HCT116 (cell line): ENCODE results near the gene AP3B1. TPM values are rescaled to one million over a fixed set of nuclear protein-coding genes. Genes with fewer than 3 reads are reported as not detected.

Experiments used
- ATAC-seq: fragments of 200-7000 bp; cut with Tn5 transposase; 2 replicates; pipeline ENCODE4 v1.9.1; 2020; ENCODE audit warnings: mild to moderate bottlenecking, moderate library complexity
- BruUV-seq: library from RNA; stranded (reverse); fragments of 400-500 nt; replicated peaks from 2 replicates; lab custom pipeline; 2021; lab: Mats Ljungman, UMichigan
- CTCF ChIA-PET: fragments of 300-600 bp; sonication (Branson Sonifier 250); formaldehyde crosslinking; loops from one replicate; lab custom pipeline; 2021; ENCODE audit warnings: antibody characterized with exemption; lab: Charles Lee
- POLR2A ChIA-PET: fragments of 300-600, 350-600 bp; sonication (Branson Sonifier 250); formaldehyde crosslinking; loops from one replicate; lab custom pipeline; 2021; ENCODE audit warnings: antibody characterized with exemption; lab: Charles Lee
- RAD21 ChIA-PET, 2 experiments: fragments of 300-600 bp; sonication (Branson Sonifier 250); formaldehyde crosslinking; loops; one replicate each; lab custom pipeline; 2023; ENCODE audit warnings: low total read pairs in 2 of 2; ENCODE audit not compliant: uncharacterized antibody in 2 of 2, unreplicated experiment in 2 of 2, low non-redundant PET in 1 of 2; lab: Charles Lee
- DNase-seq: peaks from one replicate; pipeline ENCODE4 v3.0.0-alpha.2; 2010; ENCODE audit warnings: low read depth, low spot score
- H2AFZ ChIP-seq: fragments of 200-600 bp; shearing (Covaris generic), sonication (generic); 2 replicates; pipeline ENCODE4 v1.6.1; 2017; ENCODE audit warnings: low read depth, mixed run types, mixed read lengths, antibody characterized with exemption, low read length; ENCODE audit not compliant: poor library complexity, severe bottlenecking
- H3K27ac ChIP-seq: 2 replicates; pipeline ENCODE4 v1.5.1; 2012; ENCODE audit warnings: low read depth, low read length
- H3K27me3 ChIP-seq: fragments of 200-600 bp; sonication (generic); 2 replicates; pipeline ENCODE4 v1.6.1; 2016; ENCODE audit warnings: mixed run types, low read length, mixed read lengths; ENCODE audit not compliant: insufficient read depth
- H3K36me3 ChIP-seq, 2 experiments: fragments of 200-500 bp in 1 of 2; fragments of 200-600 bp in 1 of 2; sonication (Bioruptor generic) in 1 of 2; sonication (generic) in 1 of 2; 2 replicates each; pipeline versions ENCODE4 v1.5.1 to v1.6.1; 2014 to 2016; ENCODE audit warnings: low read length in 2 of 2, inconsistent platforms in 1 of 2, mixed read lengths in 1 of 2, mixed run types in 1 of 2; ENCODE audit not compliant: insufficient read depth in 2 of 2, control insufficient read depth in 1 of 2
- H3K4me1 ChIP-seq, 2 experiments: fragments of 200-600 bp in 1 of 2; sonication (generic) in 1 of 2; 2 replicates each; pipeline versions ENCODE4 v1.5.1 to v1.6.1; 2012 to 2017; ENCODE audit warnings: low read length in 2 of 2, inconsistent platforms in 1 of 2, mild to moderate bottlenecking in 1 of 2, mixed read lengths in 1 of 2, mixed run types in 1 of 2, moderate library complexity in 1 of 2; ENCODE audit not compliant: insufficient read depth in 2 of 2, control insufficient read depth in 1 of 2
- H3K4me2 ChIP-seq: fragments of 200-600 bp; sonication (generic); 2 replicates; pipeline ENCODE4 v1.6.1; 2017; ENCODE audit warnings: mixed run types, low read length, mixed read lengths
- H3K4me3 ChIP-seq, 2 experiments: fragments of 200-600 bp in 1 of 2; sonication (generic) in 1 of 2; replicated peaks in 1 of 2; 2 replicates each; pipeline ENCODE4 v1.5.1; 2011 to 2016; ENCODE audit warnings: low read length in 2 of 2, control low read depth in 1 of 2, low read depth in 1 of 2, mild to moderate bottlenecking in 1 of 2, mixed read lengths in 1 of 2, mixed run types in 1 of 2
- H3K79me2 ChIP-seq: fragments of 200-600 bp; sonication (generic); 2 replicates; pipeline ENCODE4 v1.6.1; 2017; ENCODE audit warnings: mild to moderate bottlenecking, mixed run types, low read length, moderate library complexity, mixed read lengths; ENCODE audit not compliant: insufficient read depth
- H3K9ac ChIP-seq: fragments of 200-600 bp; sonication (generic); 2 replicates; pipeline ENCODE4 v1.6.1; 2016; ENCODE audit warnings: low read length, mixed read lengths
- H3K9me2 ChIP-seq: fragments of 200-600 bp; sonication (generic), shearing (Covaris generic); 2 replicates; pipeline ENCODE4 v1.6.1; 2017; ENCODE audit warnings: mixed run types, mild to moderate bottlenecking, moderate library complexity; ENCODE audit not compliant: insufficient read depth
- H3K9me3 ChIP-seq, 2 experiments: fragments of 200-500 bp in 1 of 2; fragments of 200-600 bp in 1 of 2; sonication (Bioruptor generic) in 1 of 2; sonication (generic) in 1 of 2; 2 replicates each; pipeline ENCODE4 v1.6.1; 2014 to 2017; ENCODE audit warnings: low read length in 2 of 2, mixed read lengths in 2 of 2, inconsistent platforms in 1 of 2, low read depth in 1 of 2, mild to moderate bottlenecking in 1 of 2, mixed run types in 1 of 2, moderate library complexity in 1 of 2; ENCODE audit not compliant: control insufficient read depth in 1 of 2, insufficient read depth in 1 of 2
- H4K20me1 ChIP-seq: fragments of 200-600 bp; sonication (generic), shearing (Covaris generic); 2 replicates; pipeline ENCODE4 v1.6.1; 2017; ENCODE audit warnings: mixed run types, mild to moderate bottlenecking, moderate library complexity; ENCODE audit not compliant: insufficient read depth
- CBX3 ChIP-seq: IDR thresholded peaks from 2 replicates; pipeline ENCODE4 v1.6.1; 2012; ENCODE audit warnings: low read depth
- CEBPB ChIP-seq: IDR thresholded peaks from 2 replicates; pipeline ENCODE4 v1.6.1; 2012; ENCODE audit warnings: low read depth
- EGR1 ChIP-seq: IDR thresholded peaks from 2 replicates; pipeline ENCODE4 v1.6.1; 2012; ENCODE audit warnings: low read depth
- ELF1 ChIP-seq: IDR thresholded peaks from 2 replicates; pipeline ENCODE4 v1.6.1; 2012; ENCODE audit warnings: low read depth, borderline replicate concordance
- EZH2phosphoT487 ChIP-seq: fragments of 200-600 bp; IDR thresholded peaks from 2 replicates; pipeline ENCODE4 v1.6.1; 2018; ENCODE audit warnings: antibody characterized with exemption, borderline replicate concordance
- FOSL1 ChIP-seq: IDR thresholded peaks from 2 replicates; pipeline ENCODE4 v1.6.1; 2012; ENCODE audit warnings: low read depth
- JUND ChIP-seq: IDR thresholded peaks from 2 replicates; pipeline ENCODE4 v1.6.1; 2012
- RAD21 ChIP-seq: IDR thresholded peaks from 2 replicates; pipeline ENCODE4 v1.6.1; 2012; ENCODE audit warnings: low read depth, mild to moderate bottlenecking
- SP1 ChIP-seq: IDR thresholded peaks from 2 replicates; pipeline ENCODE4 v1.6.1; 2012; ENCODE audit warnings: low read depth
- SRF ChIP-seq: IDR thresholded peaks from 2 replicates; pipeline ENCODE4 v1.6.1; 2012; ENCODE audit warnings: low read depth
- intact Hi-C: fragments of 100-400 bp; cut with micrococcal nuclease; formaldehyde crosslinking; loops from 2 replicates; pipeline ENCODE4 v1.10.0; 2022
- total RNA-seq: library from RNA; stranded (reverse); gene quantifications from one replicate; pipeline ENCODE4 v1.2.1, GENCODE V29; 2021; ENCODE audit not compliant: unreplicated experiment
- TF ChIP-seq, protein P1 (sequence below), 3 experiments: fragments of 200-600 bp in 1 of 3; sonication (generic) in 1 of 3; IDR thresholded peaks in 2 of 3; conservative IDR thresholded peaks in 1 of 3; 2 replicates each; pipeline ENCODE4 v1.5.1; 2012 to 2017; ENCODE audit warnings: low read depth in 2 of 3, low read length in 2 of 3, antibody characterized with exemption in 1 of 3, borderline replicate concordance in 1 of 3, control low read depth in 1 of 3, mild to moderate bottlenecking in 1 of 3, mixed read lengths in 1 of 3, mixed run types in 1 of 3, moderate library complexity in 1 of 3; ENCODE audit not compliant: insufficient read depth in 1 of 3

The AP3B1 gene
- total RNA-seq, 1 experiment from 2014 or later: 54.5 TPM

DNA sequence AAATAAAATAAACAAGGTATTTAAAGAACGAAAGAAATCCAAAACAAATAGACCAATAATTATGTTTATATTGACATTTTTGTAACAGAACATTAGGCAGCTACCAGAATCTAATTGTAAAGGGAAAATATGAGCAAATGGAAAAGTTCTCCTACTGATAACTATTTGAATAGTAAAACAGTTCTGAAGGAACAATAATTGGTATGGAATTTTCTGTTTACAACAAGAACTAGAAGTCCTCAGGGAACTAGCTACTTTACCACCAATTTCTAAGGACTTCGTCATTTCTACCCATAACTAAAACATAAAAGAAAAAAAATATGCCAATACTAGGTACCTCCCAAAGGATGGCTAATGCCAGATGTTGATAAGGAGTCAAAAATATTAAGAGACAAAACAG, 58.5 kb downstream of the AP3B1 start:
- peaks cover 0 to 7% of the 10 kb centered on the region in 2 experiments; a peak in 2 of 4 replicates for H3K4me1 ChIP-seq
- H4K20me1 ChIP-seq: no peaks in the 10 kb centered on the region
- TF ChIP-seq CEBPB: no peak
- TF ChIP-seq RAD21: no peak
- no peak for TF ChIP-seq FOSL1
- H2AFZ ChIP-seq: no peak overlapping the region
- no peak overlapping the region for H3K4me3 ChIP-seq
- H3K4me2 ChIP-seq: no peak overlapping the region
- CTCF ChIA-PET: no interaction called here
- DNase-seq: no peak
- no peaks in the 10 kb centered on the region for H3K27me3 ChIP-seq
- no peak overlapping the region for H3K9ac ChIP-seq
- no peaks in the 10 kb centered on the region for H3K9me3 ChIP-seq
- no TSS peak for BruUV-seq
- peaks cover 15% of the 10 kb centered on the region for H3K79me2 ChIP-seq
- ATAC-seq: no peak
- no peaks in the 10 kb centered on the region for H3K9me2 ChIP-seq
- intact Hi-C loops: no loop called here
- RAD21 ChIA-PET: no interaction called here
- H3K36me3 ChIP-seq: no peaks in the 10 kb centered on the region
- POLR2A ChIA-PET: no interaction called here
- no peak overlapping the region for H3K27ac ChIP-seq

- CTCF ChIA-PET: no interaction called here
- no TSS peak for BruUV-seq
- POLR2A ChIA-PET: no interaction called here
- RAD21 ChIA-PET: no interaction called here
- Histone ChIP-seq H3K4me1 (peaks cover 0 to 7% of the 10 kb centered on the region in 2 experiments; a peak in 2 of 4 replicates), H3K9me2 (no peaks in the 10 kb centered on the region), H3K9ac (no peak overlapping the region), H3K9me3 (no peaks in the 10 kb centered on the region), H3K36me3 (no peaks in the 10 kb centered on the region), H3K4me3 (no peak overlapping the region), H3K27ac (no peak overlapping the region), H3K27me3 (no peaks in the 10 kb centered on the region), H3K79me2 (peaks cover 19% of the 10 kb centered on the region), H4K20me1 (no peaks in the 10 kb centered on the region; the same call in 1 of the 2 replicates), H3K4me2 (no peak overlapping the region), H2AFZ (no peak overlapping the region)
- no peak for TF ChIP-seq CEBPB
- no peak for TF ChIP-seq CBX3
- TF ChIP-seq ELF1: no peak
- no peak for TF ChIP-seq SP1
- no peak for TF ChIP-seq SRF
- TF ChIP-seq EGR1: no peak
- TF ChIP-seq, protein P1, sequence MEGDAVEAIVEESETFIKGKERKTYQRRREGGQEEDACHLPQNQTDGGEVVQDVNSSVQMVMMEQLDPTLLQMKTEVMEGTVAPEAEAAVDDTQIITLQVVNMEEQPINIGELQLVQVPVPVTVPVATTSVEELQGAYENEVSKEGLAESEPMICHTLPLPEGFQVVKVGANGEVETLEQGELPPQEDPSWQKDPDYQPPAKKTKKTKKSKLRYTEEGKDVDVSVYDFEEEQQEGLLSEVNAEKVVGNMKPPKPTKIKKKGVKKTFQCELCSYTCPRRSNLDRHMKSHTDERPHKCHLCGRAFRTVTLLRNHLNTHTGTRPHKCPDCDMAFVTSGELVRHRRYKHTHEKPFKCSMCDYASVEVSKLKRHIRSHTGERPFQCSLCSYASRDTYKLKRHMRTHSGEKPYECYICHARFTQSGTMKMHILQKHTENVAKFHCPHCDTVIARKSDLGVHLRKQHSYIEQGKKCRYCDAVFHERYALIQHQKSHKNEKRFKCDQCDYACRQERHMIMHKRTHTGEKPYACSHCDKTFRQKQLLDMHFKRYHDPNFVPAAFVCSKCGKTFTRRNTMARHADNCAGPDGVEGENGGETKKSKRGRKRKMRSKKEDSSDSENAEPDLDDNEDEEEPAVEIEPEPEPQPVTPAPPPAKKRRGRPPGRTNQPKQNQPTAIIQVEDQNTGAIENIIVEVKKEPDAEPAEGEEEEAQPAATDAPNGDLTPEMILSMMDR (IDR thresholded peaks at IDR 0.05 in 2 of 3, conservative IDR thresholded peaks at IDR 0.05 in 1 of 3; ENCODE audit: borderline replicate concordance in 1 of 3, insufficient read depth in 1 of 3, low read depth in 2 of 3, low read length in 2 of 3): no peak
- TF ChIP-seq JUND: no peak
- TF ChIP-seq EZH2phosphoT487: no peak
- intact Hi-C loops: no loop called here
- ATAC-seq: no peak
- DNase-seq: no peak
Observed at GRCh38 chr5:78235289-78235688, 59.2 kb downstream of the AP3B1 start.
